G401 (cell line): ENCODE measurements around the gene ACBD3. TPM values are rescaled to one million over a fixed set of nuclear protein-coding genes. Genes with fewer than 3 reads are reported as not detected.

Experiments used
- DNase-seq: peaks from one replicate; pipeline ENCODE4 v3.0.0-alpha.2; 2015; ENCODE audit warnings: low spot score
- in situ Hi-C: cut with HindIII; loops from 2 replicates; pipeline ENCODE4 v1.10.0; 2016; ENCODE audit warnings: low sequenced_read_pairs, mixed read lengths
- total RNA-seq: library from RNA; depleted of rRNA; stranded (reverse); fragments of >200 nt; shearing (Covaris generic); gene quantifications from 2 replicates; pipeline ENCODE4 v1.2.3, GENCODE V29; 2014; rRNA removed

Gene ACBD3
- total RNA-seq, 1 experiment from 2014 or later, result 21.3 TPM

DNA sequence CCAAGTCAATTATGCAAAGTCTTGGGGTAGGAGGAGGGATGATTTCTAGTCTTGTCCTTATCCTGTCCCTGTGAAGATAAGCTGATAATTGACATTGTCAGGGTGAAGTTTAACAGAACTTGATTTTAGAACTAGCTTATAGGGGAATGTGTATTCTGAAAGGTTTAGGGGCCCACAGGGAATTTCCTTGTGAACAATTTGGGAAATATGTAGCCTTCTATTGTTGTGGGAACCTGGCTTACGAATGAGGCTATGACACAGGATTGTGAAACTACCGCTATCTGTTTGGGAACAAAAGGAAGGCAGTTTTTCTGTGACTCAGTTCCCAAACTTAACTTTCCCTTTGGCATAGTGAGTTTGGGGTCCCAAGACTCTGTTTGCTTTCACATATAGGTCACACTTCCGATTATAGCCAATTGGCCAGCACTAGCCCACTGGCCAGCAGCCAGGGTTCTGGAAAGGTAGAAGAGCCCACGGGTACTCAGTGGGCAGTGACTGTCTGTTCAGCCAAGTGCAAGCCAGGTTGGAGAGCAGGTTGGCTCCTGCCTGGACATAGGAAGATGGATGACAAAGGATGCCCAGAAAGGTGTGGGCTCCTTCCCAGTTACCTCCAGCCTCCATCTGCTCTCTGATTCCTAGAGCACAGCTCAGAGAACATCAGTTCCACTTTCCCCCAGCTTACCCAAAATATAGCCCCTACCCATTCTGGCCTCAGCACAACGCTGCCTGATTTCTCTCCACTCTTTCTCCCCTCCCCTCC, 88.5 kb downstream of the ACBD3 start:
- DNase-seq, result peak; percentile 94
- in situ Hi-C loops, result no loop called here

DNA sequence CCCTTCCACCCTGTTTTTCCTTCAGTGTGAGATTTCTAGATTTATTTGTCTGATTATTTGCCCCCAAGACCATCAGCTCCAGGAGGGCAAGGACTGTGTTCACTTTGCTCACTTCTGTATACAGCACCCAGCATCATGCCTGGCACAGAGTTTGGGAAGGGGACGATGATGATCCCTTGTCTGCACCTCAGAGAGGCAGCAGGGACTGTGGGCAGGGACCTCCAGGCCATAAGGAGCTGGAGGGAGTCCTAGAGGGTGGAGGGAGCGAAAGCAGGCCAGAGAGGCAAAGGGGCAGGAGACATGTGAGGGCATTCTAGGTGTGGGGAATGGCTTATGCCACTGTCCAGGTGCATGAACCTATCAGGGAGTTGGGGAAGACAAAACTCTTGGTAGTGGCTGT, 91.3 kb downstream of the ACBD3 start:
- DNase-seq, result no peak
- in situ Hi-C loops, result no loop called here

Other genes starting within 250 kb of the ACBD3 start
- not detected in 2 replicates for gene LEFTY2, start 245.5 kb downstream of the ACBD3 start, total RNA-seq
- 13.5 and 22.1 TPM in 2 replicates for gene SDE2, start 187.4 kb downstream of the ACBD3 start, total RNA-seq
- gene H3-3A, start 124.0 kb downstream of the ACBD3 start, total RNA-seq, result 250 and 310 TPM in 2 replicates
- gene MIXL1, start 36.9 kb upstream of the ACBD3 start, total RNA-seq, result not detected in 2 replicates
- 8.6 and 14.8 TPM in 2 replicates for gene LIN9, start 122.4 kb upstream of the ACBD3 start, total RNA-seq
- 156 and 218 TPM in 2 replicates for gene PARP1, start 221.4 kb upstream of the ACBD3 start, total RNA-seq